Endothelial cell of umbilical vein (primary cell): ENCODE measurements around the gene TMEM94. TPM values are rescaled to one million over a fixed set of nuclear protein-coding genes. Genes with fewer than 3 reads are reported as not detected.

ENCODE experiments used
- BruUV-seq: library from RNA; stranded (reverse); fragments of 400-500 nt; replicated peaks from 2 replicates; lab custom pipeline; 2021; lab: Mats Ljungman, UMichigan
- CTCF ChIA-PET: fragments of 300-600, 350-600 bp; sonication (Branson Sonifier 250); formaldehyde crosslinking; loops from one replicate; lab custom pipeline; 2021; ENCODE audit warnings: antibody characterized with exemption, inconsistent platforms; lab: Charles Lee
- POLR2A ChIA-PET: fragments of 300-600, 350-600 bp; sonication (Branson Sonifier 250); formaldehyde crosslinking; loops from one replicate; lab custom pipeline; 2021; ENCODE audit warnings: antibody characterized with exemption, inconsistent platforms; lab: Charles Lee
- DNase-seq: peaks from one replicate; pipeline ENCODE4 v3.0.0-alpha.2; 2011; ENCODE audit warnings: low read depth, low spot score
- FAIRE-seq: peaks from 2 replicates; lab custom pipeline; 2011; peaks lifted over from hg19 to GRCh38; lab: Jason Lieb, UNC
- H2AFZ ChIP-seq: 2 replicates; pipeline ENCODE4 v1.6.0; 2012; ENCODE audit warnings: low read depth, low read length, control low read depth, inconsistent platforms
- H3K27ac ChIP-seq: 2 replicates; pipeline ENCODE4 v1.5.1; 2011; ENCODE audit warnings: low read depth, mild to moderate bottlenecking, control low read depth, low read length, moderate library complexity; ENCODE audit not compliant: insufficient read depth
- H3K27me3 ChIP-seq, 2 experiments: 2 replicates each; pipeline versions ENCODE4 v1.6.0 to v1.6.1; 2011; ENCODE audit warnings: low read length in 2 of 2, mixed read lengths in 1 of 2; ENCODE audit not compliant: control insufficient read depth in 2 of 2, insufficient read depth in 2 of 2
- H3K36me3 ChIP-seq, 2 experiments: 2 replicates in 1 of 2; 3 replicates in 1 of 2; pipeline ENCODE4 v1.5.1; 2011; ENCODE audit warnings: low read length in 2 of 2, mild to moderate bottlenecking in 1 of 2, moderate library complexity in 1 of 2; ENCODE audit not compliant: control insufficient read depth in 2 of 2, insufficient read depth in 2 of 2; ENCODE audit errors: extremely low read depth in 1 of 2
- H3K4me1 ChIP-seq: 3 replicates; pipeline ENCODE4 v1.5.1; 2011; ENCODE audit warnings: mild to moderate bottlenecking, low read length; ENCODE audit not compliant: control insufficient read depth, insufficient read depth; ENCODE audit errors: extremely low read depth
- H3K4me2 ChIP-seq: 2 replicates; pipeline ENCODE4 v1.6.1; 2011; ENCODE audit warnings: low read length, control low read depth, mixed read lengths; ENCODE audit not compliant: insufficient read depth
- H3K4me3 ChIP-seq, 3 experiments: fragments of 200-600 bp in 1 of 3; sonication (generic), shearing (Covaris generic) in 1 of 3; replicated peaks in 1 of 3; 2 replicates each; pipeline ENCODE4 v1.5.1; 2011 to 2016; ENCODE audit warnings: control low read depth in 3 of 3, low read length in 3 of 3, mild to moderate bottlenecking in 2 of 3, inconsistent platforms in 1 of 3, low read depth in 1 of 3, moderate library complexity in 1 of 3; ENCODE audit not compliant: insufficient read depth in 1 of 3
- H3K79me2 ChIP-seq: 2 replicates; pipeline ENCODE4 v1.6.0; 2012; ENCODE audit warnings: low read length, inconsistent platforms; ENCODE audit not compliant: control insufficient read depth, insufficient read depth
- H3K9ac ChIP-seq: replicated peaks from 2 replicates; pipeline ENCODE3; 2011; ENCODE audit warnings: low read length, control low read depth; ENCODE audit not compliant: insufficient read depth; ENCODE audit errors: extremely low read depth
- H3K9me1 ChIP-seq: replicated peaks from 3 replicates; pipeline ENCODE4 v1.6.0; 2011; ENCODE audit warnings: mild to moderate bottlenecking, low read length; ENCODE audit not compliant: control insufficient read depth, insufficient read depth; ENCODE audit errors: extremely low read depth
- H3K9me3 ChIP-seq: replicated peaks from 2 replicates; pipeline ENCODE4 v1.5.1; 2012; ENCODE audit warnings: low read length, inconsistent platforms; ENCODE audit not compliant: control insufficient read depth, insufficient read depth
- H4K20me1 ChIP-seq: replicated peaks from 2 replicates; pipeline ENCODE3; 2011; ENCODE audit warnings: mild to moderate bottlenecking, low read length; ENCODE audit not compliant: control insufficient read depth, insufficient read depth; ENCODE audit errors: extremely low read depth
- EZH2 ChIP-seq: IDR thresholded peaks from 2 replicates; pipeline ENCODE4 v1.6.1; 2012; ENCODE audit warnings: borderline replicate concordance, low read depth, mild to moderate bottlenecking, moderate library complexity, low read length, inconsistent platforms; ENCODE audit not compliant: severe bottlenecking
- FOS ChIP-seq: IDR thresholded peaks from 2 replicates; pipeline ENCODE4 v1.6.1; 2011; ENCODE audit warnings: mild to moderate bottlenecking, low read length, moderate library complexity, borderline replicate concordance; ENCODE audit not compliant: insufficient read depth
- GATA2 ChIP-seq: IDR thresholded peaks from 2 replicates; pipeline ENCODE4 v1.7.0; 2011; ENCODE audit warnings: low read depth, mild to moderate bottlenecking, moderate library complexity, mixed read lengths, low read length; ENCODE audit not compliant: insufficient read length, insufficient read depth
- JUN ChIP-seq: IDR thresholded peaks from 2 replicates; pipeline ENCODE4 v1.6.1; 2011; ENCODE audit warnings: borderline replicate concordance, low read depth; ENCODE audit not compliant: insufficient read length, insufficient read depth
- MYC ChIP-seq: IDR thresholded peaks from one replicate; pipeline ENCODE4 v1.6.1; 2011; ENCODE audit warnings: mild to moderate bottlenecking, low read depth, low read length
- POLR2A ChIP-seq: IDR thresholded peaks from 2 replicates; pipeline ENCODE4 v1.6.1; 2012; ENCODE audit warnings: low read depth, mild to moderate bottlenecking, control low read depth, low read length
- POLR2AphosphoS5 ChIP-seq: IDR thresholded peaks from 2 replicates; pipeline ENCODE4 v1.6.1; 2012; ENCODE audit warnings: low read depth, mild to moderate bottlenecking, control low read depth, low read length, moderate library complexity; ENCODE audit not compliant: insufficient read depth
- dilution Hi-C: fragments of 300-500 bp; cut with MboI; formaldehyde crosslinking; loops from one replicate; pipeline ENCODE4 v1.15.0; 2019; ENCODE audit warnings: low sequenced_read_pairs; ENCODE audit not compliant: extremely low pct_ligation_motif_present
- intact Hi-C: fragments of 100-400 bp; cut with micrococcal nuclease; formaldehyde crosslinking; loops from one replicate; pipeline ENCODE4 v1.10.0; 2022
- polyA plus RNA-seq, 4 experiments: library from polyadenylated mRNA; depleted of rRNA in 3 of 4; stranded (reverse) in 3 of 4; unstranded in 1 of 4; fragments of >200 nt; gene quantifications; 2 replicates each; pipeline versions ENCODE4 v1.2.1 to v1.2.3, GENCODE V29; 2011 to 2012; ENCODE audit warnings: missing spikeins in 1 of 4
- total RNA-seq: library from RNA; stranded (reverse); gene quantifications from 2 replicates; pipeline ENCODE4 v1.2.3, GENCODE V29; 2021
- TF ChIP-seq, protein P1 (sequence below): IDR thresholded peaks from 2 replicates; pipeline ENCODE4 v1.6.1; 2011; ENCODE audit not compliant: insufficient read depth, insufficient read length
- TF ChIP-seq, protein P2 (sequence below), 2 donors: IDR thresholded peaks; 1 replicate in 1 of 2; 2 replicates in 1 of 2; pipeline ENCODE4 v1.5.1; 2011; ENCODE audit warnings: low read length in 2 of 2, mild to moderate bottlenecking in 2 of 2, moderate library complexity in 2 of 2, control low read depth in 1 of 2, inconsistent platforms in 1 of 2, low read depth in 1 of 2; ENCODE audit not compliant: insufficient read depth in 1 of 2; ENCODE audit errors: extremely low read depth in 1 of 2

TMEM94 gene
- total and polyA plus RNA-seq, 2 donors (not counting 3 experiments of a cell fraction or from before 2014, with no cell fraction given), result 69.2 to 75.9 TPM

DNA sequence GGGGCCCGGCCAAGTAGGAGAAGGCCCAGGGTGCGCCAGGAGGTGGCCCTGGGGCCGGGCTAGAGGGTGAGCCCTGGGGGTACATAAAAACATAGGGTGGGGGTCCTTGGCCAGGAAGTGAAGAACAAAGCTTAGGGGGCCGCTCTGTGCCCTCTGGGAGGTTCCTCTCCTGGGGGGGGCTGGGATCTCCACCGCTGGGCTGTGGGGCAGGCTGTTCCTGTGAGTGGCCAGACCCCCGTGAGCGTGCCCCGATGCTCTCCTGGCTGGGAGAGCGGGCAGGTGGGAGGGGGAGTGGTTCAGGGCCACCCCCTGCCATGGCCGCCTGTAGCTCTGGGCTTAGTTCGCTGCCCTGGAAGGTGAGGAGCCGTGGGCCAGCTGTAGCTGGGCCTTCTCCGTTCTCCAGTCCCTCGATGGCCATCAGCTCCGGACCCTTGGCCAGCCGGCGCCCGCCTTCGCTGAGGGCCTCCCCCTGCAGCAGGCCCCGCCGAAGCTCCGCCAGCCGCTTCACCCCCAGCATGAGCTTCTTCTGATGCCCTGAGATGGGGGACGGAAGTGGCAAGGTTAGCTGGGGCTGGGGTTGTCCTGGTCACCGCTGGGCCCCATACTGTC is 46.4 kb downstream of the TMEM94 start:
- no peak overlapping the region for H3K27ac ChIP-seq
- H3K4me3 ChIP-seq, result no peak overlapping the region
- TSS peak; percentile 5 for BruUV-seq
- no peaks in the 10 kb centered on the region for H3K27me3 ChIP-seq
- DNase-seq (no peak), FAIRE-seq (no peak)
- no peak overlapping the region for H3K4me2 ChIP-seq
- peaks cover 0 to 36% of the 10 kb centered on the region in 2 experiments for H3K36me3 ChIP-seq
- TF ChIP-seq, protein P1, sequence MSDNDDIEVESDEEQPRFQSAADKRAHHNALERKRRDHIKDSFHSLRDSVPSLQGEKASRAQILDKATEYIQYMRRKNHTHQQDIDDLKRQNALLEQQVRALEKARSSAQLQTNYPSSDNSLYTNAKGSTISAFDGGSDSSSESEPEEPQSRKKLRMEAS, result no peak
- TF ChIP-seq, protein P2, sequence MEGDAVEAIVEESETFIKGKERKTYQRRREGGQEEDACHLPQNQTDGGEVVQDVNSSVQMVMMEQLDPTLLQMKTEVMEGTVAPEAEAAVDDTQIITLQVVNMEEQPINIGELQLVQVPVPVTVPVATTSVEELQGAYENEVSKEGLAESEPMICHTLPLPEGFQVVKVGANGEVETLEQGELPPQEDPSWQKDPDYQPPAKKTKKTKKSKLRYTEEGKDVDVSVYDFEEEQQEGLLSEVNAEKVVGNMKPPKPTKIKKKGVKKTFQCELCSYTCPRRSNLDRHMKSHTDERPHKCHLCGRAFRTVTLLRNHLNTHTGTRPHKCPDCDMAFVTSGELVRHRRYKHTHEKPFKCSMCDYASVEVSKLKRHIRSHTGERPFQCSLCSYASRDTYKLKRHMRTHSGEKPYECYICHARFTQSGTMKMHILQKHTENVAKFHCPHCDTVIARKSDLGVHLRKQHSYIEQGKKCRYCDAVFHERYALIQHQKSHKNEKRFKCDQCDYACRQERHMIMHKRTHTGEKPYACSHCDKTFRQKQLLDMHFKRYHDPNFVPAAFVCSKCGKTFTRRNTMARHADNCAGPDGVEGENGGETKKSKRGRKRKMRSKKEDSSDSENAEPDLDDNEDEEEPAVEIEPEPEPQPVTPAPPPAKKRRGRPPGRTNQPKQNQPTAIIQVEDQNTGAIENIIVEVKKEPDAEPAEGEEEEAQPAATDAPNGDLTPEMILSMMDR (IDR thresholded peaks at IDR 0.05; ENCODE audit: extremely low read depth in 1 of 2, insufficient read depth in 1 of 2, low read depth in 1 of 2, low read length in 2 of 2), result no peak
- no peak for TF ChIP-seq JUN
- no peak for TF ChIP-seq POLR2A
- TF ChIP-seq POLR2AphosphoS5, result no peak
- no peak for TF ChIP-seq EZH2
- no peak for TF ChIP-seq FOS
- TF ChIP-seq GATA2, result no peak
- TF ChIP-seq MYC, result no peak
- no peak overlapping the region for H2AFZ ChIP-seq
- H4K20me1 ChIP-seq, result no peaks in the 10 kb centered on the region
- POLR2A ChIA-PET, result no interaction called here
- CTCF ChIA-PET, result interaction anchor here (1.0 to 2.2 kb wide), 2 partner anchors 14 to 180 kb away, joined by 3 to 7 read pairs; partner anchors contain the start of gene TSEN54
- H3K9ac ChIP-seq, result no peak overlapping the region
- intact Hi-C loops (no loop called here), dilution Hi-C loops (no loop called here)
- H3K9me1 ChIP-seq, result no peaks in the 10 kb centered on the region
- no peaks in the 10 kb centered on the region for H3K9me3 ChIP-seq
- no peaks in the 10 kb centered on the region for H3K79me2 ChIP-seq
- H3K4me1 ChIP-seq, result peaks cover 3% of the 10 kb centered on the region
